ENCODE measurements around the gene DUSP7.

The DUSP7 gene

DNA sequence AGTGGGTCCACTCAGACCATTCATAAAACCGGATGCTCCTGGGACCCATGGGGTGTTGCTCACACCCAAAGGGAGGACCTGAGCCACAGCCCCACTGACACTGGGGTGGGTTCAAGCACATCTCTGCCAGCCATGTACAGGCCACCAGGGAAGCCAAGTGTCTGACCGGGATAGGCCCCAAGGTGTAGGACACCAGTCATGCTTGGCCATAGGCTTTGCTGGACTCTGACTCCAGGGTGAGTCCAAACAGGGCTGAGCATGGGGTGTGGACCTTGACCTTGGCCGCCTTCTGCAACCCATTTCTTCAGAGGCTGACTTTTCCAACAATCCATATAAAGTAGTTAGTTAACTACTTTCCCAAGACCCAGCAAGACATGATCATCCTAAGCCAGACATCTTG lies 31.4 kb upstream of the DUSP7 start:
- no peak for DNase-seq (ENCODE audit: low read depth, low spot score)
- TF ChIP-seq CTCF (IDR thresholded peaks at IDR 0.05; ENCODE audit: insufficient read depth, low read length, missing control alignments): no peak
- ChIA-PET POLR2A (interaction anchor here (0.9 to 1.0 kb wide), 2 partner anchors 20 to 31 kb away, joined by 4 to 5 read pairs; no protein-coding TSS in a partner anchor), CTCF (interaction anchor here (0.9 to 2.5 kb wide), 8 partner anchors 11 to 86 kb away, joined by 3 to 9 read pairs (median 6); no protein-coding TSS in a partner anchor)
- H3K4me3 ChIP-seq (ENCODE audit: low read depth, low read length): no peak overlapping the region

- DNase-seq (ENCODE audit: low read depth, low spot score): no peak
- no peak for TF ChIP-seq CTCF (IDR thresholded peaks at IDR 0.05; ENCODE audit: insufficient read depth, low read length, missing control alignments)
- no peak overlapping the region for H3K4me3 ChIP-seq (ENCODE audit: low read depth, low read length)
- CTCF ChIA-PET: interaction anchor here (0.9 to 2.5 kb wide), 10 partner anchors 10 to 86 kb away, joined by 3 to 9 read pairs (median 4); no protein-coding TSS in a partner anchor
- POLR2A ChIA-PET: interaction anchor here (0.9 to 1.0 kb wide), 2 partner anchors 19 to 30 kb away, joined by 4 to 5 read pairs; no protein-coding TSS in a partner anchor
Observed at GRCh38 chr3:52086976-52087663, 30.7 kb upstream of the DUSP7 start.

DNA sequence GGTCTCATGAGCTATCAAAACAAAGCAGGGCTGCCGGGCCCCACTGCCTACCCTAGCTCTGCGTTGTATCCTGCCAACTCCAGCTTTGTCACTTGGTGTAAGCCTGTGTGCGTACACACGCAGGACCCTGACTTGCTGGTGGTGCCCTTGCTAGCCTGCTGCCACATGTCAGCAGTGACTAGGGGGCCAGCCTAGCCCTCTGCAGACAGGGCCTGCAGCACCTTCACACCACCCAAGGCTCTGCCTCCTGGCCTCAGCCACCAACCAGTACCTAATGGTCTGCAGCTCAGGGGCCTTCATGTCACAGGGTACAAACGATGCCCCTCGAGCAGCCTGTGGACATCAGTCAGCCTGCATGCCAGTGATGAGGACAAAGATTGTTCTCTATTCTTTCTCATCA lies 30.1 kb upstream of the DUSP7 start:
- ChIA-PET CTCF (interaction anchor here (1.1 to 2.1 kb wide), 6 partner anchors 29 to 85 kb away, joined by 3 to 9 read pairs (median 6); no protein-coding TSS in a partner anchor), POLR2A (no interaction called here)
- no peak for DNase-seq (ENCODE audit: low read depth, low spot score)
- no peak overlapping the region for H3K4me3 ChIP-seq (ENCODE audit: low read depth, low read length)
- TF ChIP-seq CTCF (IDR thresholded peaks at IDR 0.05; ENCODE audit: insufficient read depth, low read length, missing control alignments): no peak

- no peak overlapping the region for H3K4me3 ChIP-seq (ENCODE audit: low read depth, low read length)
- no peak for DNase-seq (ENCODE audit: low read depth, low spot score)
- POLR2A ChIA-PET: interaction anchor here (0.7 kb wide), 1 partner anchor 38 kb away, joined by 3 read pairs; no protein-coding TSS in a partner anchor
- no peak for TF ChIP-seq CTCF (IDR thresholded peaks at IDR 0.05; ENCODE audit: insufficient read depth, low read length, missing control alignments)
- CTCF ChIA-PET: interaction anchor here (1.0 to 2.1 kb wide), 3 partner anchors 29 to 42 kb away, joined by 3 to 4 read pairs (median 3); no protein-coding TSS in a partner anchor
Observed at GRCh38 chr3:52085681-52086282, 29.4 kb upstream of the DUSP7 start.

GRCh38 chr3:52084954-52085680 lies 28.7 kb upstream of the DUSP7 start:
- no peak for DNase-seq (ENCODE audit: low read depth, low spot score)
- no peak overlapping the region for H3K4me3 ChIP-seq (ENCODE audit: low read depth, low read length)
- POLR2A ChIA-PET: interaction anchor here (0.7 kb wide), 1 partner anchor 37 kb away, joined by 3 read pairs; no protein-coding TSS in a partner anchor
- CTCF ChIA-PET: interaction anchor here (1.0 to 2.1 kb wide), 2 partner anchors 28 to 30 kb away, joined by 3 to 4 read pairs; no protein-coding TSS in a partner anchor
- no peak for TF ChIP-seq CTCF (IDR thresholded peaks at IDR 0.05; ENCODE audit: insufficient read depth, low read length, missing control alignments)
